ENCODE results near the gene ARHGEF2.

The ARHGEF2 gene

DNA sequence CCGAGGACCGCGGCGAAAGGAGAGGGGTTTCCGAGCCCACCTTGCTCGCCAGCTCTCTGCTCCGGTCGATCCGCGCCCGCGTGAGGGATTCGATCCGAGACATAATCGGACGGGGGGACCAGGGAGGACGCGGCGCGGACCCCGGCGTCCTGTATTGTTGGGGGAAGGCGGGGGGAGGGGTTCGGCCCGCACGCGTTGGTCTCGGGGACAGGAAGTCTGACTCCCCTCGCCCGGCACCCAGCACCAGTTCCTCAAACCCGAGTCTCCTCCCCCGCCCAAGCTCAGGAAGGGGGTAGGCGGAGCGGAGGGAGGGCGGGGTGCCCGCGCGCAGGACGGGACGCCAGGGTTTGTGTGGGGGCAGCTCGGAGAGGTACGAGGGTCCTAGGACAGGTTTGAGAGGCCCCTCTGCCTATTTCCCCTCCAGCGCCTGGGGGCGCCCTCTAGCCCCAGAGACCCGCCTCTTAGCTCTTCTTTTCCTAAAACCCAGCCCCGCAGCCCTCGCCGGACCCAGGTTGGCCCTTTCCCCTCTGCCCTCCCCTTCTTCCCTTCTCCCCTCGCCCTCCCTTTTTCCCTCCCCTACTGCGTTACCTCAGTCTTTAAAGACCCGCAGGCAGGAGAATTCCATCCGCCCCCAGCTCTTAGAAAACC is at the start of gene ARHGEF2:
Gene ARHGEF2, minus strand, starts transcription at position 223 of the 648 bp plus-strand sequence. Its CDS starts 120 bp downstream, at position 103.
- DNase-seq (ENCODE audit: low read depth) = peak; percentile 70

DNA sequence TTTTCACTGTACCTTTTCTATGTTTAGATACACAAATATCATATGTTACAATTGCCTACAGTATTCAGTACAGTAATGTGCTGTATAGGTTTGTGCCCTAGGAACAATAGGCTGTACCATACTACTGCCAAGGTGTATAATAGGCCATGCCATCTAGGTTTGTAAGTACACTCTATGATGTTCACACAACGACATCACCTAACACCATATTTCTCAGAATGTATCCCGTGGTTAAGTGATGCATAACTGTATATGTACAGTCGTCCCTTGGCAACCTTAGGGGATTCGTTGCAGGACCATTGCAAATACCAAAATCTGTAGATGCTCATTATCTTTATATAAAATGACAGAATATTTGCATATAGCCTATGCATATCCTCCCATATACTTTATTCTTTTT is 48.2 kb upstream of the ARHGEF2 start:
- DNase-seq (ENCODE audit: low read depth) = no peak

DNA sequence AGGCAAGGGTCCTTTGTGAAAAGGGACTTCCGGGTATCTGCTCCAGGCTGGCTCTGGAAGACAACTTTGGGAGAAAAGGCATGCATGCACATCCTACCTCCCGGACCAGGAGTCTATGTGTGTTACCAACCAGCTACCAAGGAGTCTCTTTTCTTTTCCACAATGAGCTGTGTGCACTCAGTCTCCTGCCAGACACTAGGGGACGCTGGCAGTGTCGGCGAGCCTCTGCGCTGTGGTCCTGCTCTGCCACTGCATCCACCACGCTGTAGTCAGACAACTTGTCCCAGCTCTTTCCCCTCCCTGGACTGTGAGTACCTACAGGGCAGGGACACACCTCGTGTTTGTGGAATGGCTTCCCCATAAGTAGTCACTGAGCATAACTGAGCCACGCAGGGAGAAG is 47.5 kb upstream of the ARHGEF2 start:
- no peak for DNase-seq (ENCODE audit: low read depth)

DNA sequence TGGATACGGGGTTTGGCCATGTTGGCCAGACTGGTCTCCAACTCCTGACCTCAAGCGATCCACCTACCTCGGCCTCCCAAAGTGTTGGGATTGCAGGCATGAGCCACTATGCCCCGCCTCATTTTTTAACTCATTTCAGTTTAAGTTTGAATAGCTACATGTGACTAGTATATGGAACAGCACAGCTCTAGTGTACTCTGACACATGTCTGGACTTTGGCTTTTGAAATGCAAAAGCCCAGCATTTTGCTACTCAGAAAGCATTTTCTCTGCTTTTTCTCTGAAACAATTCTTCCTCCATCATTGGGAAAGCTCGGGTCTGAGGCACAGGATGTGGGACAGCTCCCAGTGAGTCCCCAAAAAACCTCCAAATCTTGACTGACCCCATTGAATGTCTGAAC is 46.5 kb upstream of the ARHGEF2 start:
- DNase-seq (ENCODE audit: low read depth) = no peak

DNA sequence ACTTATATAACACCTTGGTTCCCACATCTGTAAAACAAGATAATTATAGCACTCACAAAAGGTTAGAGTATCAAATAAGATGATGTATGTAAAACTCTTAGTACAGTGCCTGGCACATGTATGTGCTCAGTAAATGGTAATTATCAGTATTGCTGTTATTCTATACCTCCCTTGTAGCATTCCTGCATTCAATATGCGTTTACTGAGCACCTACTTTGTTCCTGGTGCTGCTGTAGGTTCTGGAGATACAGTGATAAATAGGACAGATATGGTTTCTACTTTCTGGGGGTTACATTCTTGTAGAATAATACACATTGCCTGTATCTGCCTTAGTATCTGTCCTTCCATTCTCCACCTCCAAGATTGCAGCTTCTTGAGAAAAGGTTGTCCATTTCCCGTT is 43.6 kb upstream of the ARHGEF2 start:
- DNase-seq (ENCODE audit: low read depth) = no peak

DNA sequence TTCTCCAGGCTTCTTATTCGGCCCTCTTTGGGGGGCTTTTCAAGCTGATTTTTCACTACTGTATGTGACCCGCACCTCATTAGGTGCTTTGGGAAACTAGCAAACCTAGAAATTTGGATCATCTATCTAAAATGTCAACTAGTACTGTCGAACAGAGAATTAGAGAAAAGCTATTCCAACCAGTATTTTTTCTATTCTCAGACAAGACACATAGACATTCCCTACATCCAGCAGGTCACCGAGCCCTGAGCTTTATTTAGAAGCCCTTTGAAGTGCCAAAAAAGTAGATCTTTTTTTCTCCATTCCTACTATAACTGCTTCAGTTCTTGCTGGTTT is 42.7 kb upstream of the ARHGEF2 start:
- DNase-seq (ENCODE audit: low read depth) = no peak

DNA sequence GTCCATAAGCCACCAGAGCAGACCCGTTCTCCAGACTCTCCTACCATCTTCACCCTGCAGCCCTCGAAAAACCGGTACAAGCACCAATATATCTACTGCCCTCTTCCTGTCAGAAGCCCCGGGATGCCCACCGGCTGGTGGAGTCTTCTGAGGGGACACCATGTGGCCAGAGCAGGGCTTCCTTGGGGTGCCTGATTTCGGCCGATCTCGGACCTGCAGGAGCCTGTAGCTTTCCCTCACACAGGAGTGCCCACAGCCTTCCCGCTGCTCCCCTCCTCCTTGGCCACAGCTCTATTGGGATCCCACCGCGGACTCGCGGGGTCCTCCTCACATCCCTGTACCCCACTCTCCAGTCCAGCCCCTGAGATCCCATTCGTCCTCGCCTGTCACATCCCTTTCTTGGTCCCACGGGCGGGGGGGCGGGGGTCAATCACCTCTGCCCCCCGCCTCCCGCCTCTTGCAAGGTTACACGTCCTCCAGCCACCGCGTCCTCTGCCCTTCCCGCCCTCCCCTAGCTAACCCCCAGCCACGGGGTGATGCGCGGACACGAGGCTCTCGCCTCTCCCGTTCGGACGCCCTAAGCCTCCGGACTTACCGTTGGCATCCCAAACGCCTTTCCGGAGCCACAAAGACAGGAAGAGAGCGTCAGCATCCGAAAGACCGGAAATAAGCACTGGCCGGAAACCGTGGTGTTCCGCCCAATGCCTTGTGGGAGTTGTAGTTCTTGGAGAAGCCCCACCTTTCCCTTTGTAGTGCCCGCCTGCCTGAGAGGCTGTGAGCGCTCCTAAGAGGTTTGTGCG is 42.1 kb upstream of the ARHGEF2 start, which contains the start of gene SSR2:
Gene SSR2, minus strand, starts transcription at position 659 of the 800 bp plus-strand sequence. CDS start 784 bp downstream, outside the sequence.
- DNase-seq (ENCODE audit: low read depth) = peak; percentile 72

DNA sequence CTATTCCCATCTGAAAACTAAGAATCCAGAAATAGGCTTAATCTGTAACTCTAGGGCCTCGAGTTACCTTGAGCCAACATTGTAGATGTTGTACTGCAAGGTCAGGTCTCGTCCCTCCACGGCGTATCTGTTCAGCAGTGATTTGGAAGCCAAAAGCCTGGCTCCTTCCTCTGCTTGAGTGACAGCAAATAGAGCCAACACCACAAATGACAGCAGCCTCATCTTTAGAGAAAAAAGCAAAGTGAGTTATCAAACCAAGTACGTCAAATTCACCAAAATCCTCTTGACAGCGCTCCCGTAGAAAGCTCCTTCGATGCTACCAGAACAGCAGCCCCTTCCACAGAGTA is 41.6 kb upstream of the ARHGEF2 start:
- no peak for DNase-seq (ENCODE audit: low read depth)

DNA sequence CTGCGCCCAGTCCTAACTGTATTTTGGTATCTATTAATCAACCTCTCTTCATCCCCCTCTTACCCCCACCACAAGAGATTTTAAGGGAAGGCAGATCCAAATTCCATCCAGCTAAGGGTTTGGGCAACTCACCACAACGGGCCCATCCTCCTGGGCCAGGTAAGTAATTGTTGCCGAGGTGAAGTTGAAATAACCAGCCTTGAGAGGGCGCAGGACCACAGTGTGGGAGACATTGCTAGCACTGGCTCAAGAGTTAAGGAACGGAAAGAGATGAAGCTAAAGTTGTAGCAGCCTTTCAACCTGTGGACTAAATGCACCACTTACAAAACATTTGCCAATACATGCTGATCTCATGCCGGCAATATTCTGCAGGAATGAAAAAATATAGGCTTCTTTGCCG is 36.5 kb upstream of the ARHGEF2 start:
- DNase-seq (ENCODE audit: low read depth) = no peak

DNA sequence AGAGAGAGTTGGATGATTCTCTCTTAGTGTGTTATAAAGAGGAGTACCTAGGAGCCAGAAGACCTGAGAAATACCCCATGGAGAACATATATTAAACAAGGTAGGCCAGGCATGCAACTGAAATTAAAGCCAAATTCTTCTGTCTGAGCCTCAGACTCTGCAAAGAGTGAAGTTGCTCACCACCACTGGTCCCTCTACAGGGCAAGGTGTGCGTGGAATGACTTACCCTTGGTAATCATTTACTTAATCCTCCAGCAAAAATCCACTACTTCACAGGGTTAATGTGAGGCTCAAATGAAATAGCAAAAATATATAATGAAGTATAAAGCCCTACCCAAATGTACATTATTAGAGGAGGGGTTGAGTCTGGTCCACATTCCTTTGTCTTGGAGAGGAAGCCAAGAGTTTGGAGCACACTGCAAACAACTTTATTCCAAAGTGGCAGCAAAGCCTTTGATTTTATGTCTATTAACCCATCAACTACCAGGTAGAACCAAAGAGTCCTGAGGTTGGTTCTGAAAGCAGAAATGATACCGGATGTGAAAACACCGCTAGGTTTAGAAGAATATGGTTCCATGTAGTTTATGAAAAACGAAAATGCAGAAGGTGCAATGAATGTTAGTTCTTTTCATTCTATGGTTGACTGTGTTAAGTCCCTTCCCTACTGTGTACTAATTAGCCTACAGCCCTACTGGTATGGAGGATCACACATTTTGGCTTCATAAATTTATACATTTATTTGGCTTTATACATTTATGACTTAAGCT is 33.9 kb upstream of the ARHGEF2 start:
- DNase-seq (ENCODE audit: low read depth) = no peak

DNA sequence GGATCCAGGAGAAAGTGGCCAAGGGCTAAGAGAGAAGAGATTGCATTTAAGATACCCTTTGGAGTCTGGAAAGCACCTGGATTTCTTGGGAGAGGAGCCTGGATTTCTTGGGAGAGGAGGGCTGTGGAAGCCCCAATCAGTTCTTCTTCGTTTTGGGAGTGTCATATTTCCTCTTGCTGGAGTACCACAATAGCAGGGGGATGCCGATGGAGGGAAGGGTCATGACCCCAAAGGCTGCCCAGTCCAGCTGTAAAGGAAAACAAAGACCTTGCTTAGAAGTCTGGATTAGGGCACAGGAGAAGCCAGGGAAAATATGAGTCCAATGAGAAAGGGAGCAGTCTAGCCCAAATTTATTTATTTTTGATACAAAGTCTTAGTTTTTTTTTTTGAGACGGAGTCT is 31.1 kb upstream of the ARHGEF2 start:
- no peak for DNase-seq (ENCODE audit: low read depth)

DNA sequence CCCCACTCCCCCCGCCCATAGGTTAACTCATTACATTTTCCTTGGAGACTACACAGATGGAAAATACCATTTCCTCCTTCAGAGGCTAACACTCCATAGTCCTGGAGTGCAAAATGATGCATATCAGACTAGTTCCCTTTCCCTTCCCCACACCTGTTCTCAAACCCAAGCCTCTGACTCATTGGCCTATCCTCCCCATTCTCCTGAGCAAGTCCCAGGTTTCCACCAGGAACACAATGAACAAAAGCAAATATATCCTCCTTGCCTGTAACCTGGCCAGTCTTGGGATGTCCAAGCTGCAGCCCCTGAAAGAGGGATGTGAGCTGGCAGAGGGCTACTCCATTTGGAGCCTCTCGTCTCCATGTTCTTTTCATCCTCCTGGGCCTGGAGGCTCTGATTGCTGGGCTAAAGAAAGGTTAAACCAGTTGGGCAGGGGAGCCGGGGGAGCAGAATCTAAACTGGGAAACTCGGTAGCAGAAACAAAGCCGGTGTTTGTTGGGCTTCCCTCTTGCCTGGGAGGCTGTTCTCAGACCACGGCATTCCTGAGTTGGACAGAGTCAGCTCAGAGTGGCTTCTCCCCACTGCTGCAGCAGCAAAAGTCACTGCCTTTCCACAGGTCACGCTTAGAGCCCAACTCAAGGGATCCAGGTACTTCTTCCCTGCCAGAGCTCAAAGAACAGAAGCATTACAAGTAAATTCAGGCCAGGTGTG is 28.5 kb upstream of the ARHGEF2 start:
- DNase-seq (ENCODE audit: low read depth) = no peak

DNA sequence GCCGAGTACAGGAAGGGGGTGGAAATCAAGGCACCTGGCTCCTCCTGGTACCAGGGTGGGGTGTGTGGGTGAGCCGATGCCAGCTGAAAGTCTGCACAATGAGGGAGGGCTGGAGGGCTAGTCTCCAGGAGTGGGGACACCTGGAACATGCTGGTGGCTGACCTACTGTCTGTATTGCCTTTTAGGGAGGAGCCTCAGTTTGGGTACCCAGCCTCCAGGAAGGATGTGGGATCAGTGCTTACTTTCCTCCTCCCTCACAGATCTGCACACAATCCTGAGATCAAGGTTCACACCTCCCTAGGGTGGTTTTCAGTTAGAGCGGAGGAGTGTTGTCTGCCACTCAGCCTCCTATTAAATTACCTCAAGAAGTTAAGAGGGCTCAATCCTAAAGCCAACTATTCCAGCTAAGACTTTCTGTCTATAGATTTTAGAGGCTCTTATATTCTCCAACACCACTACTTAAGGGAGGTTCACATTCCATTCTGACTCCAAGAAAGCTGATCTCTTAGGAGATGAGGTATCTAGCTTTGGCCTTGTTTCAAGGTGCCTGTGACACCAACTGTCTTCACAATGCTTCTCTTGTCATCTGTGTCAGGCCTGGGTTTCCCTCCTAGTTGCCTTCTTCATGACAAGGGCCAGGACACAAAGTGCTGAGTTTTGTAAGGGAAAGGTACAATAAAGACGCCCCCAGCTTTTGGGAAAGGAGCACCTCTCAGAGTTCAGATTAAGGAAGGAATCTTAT is 26.7 kb upstream of the ARHGEF2 start:
- DNase-seq (ENCODE audit: low read depth) = peak; percentile 21

DNA sequence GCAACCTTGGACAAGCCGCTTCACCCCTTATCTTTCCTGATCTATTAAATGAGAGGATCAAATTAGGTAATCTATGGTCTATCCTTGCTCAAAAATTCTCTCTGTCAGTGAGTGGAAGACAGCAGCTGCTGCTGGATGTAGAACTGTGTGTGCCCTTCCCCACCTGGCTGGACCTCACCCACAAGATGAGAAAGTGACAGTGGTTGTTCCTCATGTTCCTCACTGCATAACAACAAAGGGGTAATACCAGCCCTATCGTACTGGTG is 25.5 kb upstream of the ARHGEF2 start:
- no peak for DNase-seq (ENCODE audit: low read depth)

DNA sequence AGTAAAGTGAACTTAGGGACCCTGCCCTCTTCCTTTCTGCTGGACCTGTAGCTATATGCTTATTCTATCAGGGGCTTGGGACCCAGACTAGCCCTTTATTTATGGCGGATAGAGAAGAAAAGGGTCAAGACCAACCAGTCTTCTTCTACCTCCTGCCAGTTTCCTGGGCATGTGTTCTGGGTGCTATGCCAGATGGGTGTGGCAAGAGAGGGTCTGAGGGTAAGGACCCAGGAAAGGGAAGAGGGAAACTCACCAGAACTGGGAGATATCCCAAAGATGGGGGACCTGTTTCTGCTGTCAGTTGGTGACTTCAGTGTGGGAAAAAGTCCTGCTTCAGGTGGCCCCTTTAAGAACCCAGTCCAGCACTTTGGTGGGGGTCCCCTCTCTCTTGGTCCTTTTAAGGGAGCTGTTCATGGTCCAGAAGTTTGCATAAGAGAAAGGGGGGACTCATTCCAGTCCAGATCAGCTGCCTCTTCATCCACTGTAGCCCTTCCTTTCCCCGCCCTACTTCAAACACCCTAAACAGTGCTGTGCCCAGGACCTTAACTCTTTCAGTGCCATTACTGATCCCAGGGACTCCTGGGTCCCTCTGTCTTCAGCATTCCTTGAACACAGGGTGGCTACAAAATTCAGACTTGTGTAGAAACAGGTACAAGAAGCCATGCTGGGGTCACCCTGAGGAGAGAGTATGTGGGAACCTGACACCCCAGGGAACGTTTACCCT is 24.0 kb upstream of the ARHGEF2 start:
- no peak for DNase-seq (ENCODE audit: low read depth)

DNA sequence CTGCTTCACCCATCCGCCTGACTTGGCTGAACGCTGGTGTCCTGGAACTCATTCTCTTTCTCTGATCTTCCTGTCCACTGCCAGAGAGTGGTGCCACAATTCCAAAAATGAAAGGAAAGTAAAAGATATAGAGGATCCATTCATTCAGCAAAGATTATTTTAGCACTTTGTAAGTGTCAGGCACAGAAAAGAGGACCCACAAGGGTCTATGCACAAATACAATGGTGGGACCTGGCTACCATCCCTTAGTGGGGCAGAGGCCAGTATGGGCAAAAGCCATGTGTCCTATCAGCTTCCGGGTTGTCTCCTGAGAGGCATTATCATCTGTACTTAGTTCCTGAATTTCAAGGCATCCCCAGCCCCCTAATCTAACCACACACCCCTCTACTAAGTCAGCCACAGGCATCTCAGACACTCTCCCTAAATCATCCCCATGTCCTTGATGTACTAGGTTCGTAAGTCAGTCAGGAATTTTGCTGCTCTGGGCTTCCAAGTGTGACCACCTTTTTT is 23.4 kb upstream of the ARHGEF2 start:
- no peak for DNase-seq (ENCODE audit: low read depth)

DNA sequence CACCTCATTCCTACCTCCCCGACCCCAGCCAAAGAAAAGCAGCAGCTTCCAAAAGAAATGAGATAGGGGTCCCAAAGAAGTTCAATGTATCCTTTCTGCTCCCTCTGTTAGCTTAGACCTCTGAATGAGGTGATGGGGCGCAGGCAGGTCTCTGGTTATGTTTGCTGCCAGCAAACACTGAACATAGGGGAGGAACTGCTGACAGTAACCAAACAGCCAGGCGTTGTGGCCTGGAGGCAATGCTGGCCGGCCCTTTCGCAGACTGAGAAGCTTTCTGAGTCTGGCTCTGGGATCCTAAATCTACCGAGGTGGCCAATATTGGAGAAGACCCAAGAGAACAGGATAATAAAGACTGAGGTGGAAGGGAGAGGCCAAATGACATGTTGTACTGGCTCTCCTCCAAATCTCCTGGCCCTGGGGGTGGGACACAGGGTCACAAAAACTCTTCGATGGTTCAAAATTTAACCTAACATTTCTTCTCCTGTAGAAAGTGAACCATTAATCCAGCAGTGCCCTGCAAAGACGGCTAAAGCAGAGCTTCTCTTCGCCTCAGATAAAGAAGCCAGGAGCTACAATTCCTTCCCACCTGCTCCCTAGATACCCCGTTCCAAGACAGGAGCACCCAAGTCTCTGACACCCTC is 22.8 kb upstream of the ARHGEF2 start:
- DNase-seq (ENCODE audit: low read depth) = no peak

DNA sequence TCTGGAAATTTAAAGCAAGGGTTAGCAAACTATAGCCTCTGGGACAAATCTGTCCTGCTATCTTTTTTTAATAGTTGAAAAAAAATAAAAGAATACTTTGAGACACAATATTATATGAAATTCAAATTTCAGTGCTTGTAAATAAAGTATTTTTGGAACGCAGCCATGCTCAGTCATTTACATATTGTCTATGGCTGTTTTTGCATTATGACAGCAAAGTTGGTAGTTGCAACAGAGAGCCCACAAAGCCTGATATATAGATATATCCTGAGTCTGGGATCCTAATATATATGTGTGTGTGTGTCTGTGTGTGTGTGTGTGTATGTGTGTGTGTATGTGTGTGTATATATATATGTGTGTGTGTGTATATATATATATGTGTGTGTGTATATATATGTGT is 21.6 kb upstream of the ARHGEF2 start:
- no peak for DNase-seq (ENCODE audit: low read depth)

DNA sequence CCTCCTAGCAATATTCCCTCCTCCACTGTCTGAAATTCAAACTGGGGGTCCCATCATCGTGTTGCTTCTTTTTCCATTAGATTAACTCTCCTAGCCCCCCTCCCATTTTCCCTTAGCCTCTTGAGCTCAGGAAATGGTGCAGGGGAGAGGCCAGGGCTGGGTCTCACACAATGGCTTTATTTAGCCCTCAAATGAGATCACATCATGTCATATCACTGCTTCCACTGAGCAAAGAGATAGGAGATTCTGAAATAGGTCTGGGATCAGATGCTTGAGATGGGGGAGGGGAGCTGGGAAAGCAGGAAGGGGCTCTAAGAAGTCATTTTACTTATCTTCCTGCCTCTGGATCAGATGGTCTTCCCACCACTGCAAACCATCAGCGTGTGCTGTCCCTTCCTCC is 17.8 kb upstream of the ARHGEF2 start:
- DNase-seq (ENCODE audit: low read depth) = no peak

DNA sequence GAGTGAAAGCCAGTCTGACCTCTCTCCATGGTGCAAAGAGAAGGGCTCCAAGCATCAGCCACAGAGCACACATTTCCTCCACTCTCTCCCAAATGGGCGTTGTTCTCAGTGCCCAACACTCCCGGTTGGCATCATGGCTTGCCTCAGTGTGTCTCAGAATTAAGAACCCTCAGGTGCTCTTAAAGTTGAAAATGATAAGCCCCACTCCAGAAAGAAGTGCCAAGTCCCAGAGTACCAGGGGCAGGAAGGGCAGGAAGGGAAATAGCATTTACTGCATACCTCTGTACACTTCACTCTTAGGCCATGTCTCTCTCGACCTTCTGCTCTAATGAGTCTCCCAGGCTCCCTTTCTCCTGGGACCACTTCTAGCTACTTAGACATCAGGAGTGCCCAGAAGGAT is 15.2 kb upstream of the ARHGEF2 start:
- no peak for DNase-seq (ENCODE audit: low read depth)

All from activated gamma-delta T cell treated with anti-CD3 and anti-CD28 coated beads, Interleukin-2, amount 50 U/mL, for 16 hours (primary cell).